Gastroesophageal sphincter (tissue), 3 donors: ENCODE results near the gene ESPNL.

Experiments used
- POLR2A ChIP-seq, 2 donors: fragments of 450-650 bp; IDR thresholded peaks; one replicate each; pipeline ENCODE4 v1.6.1; 2017; ENCODE audit warnings: antibody characterized with exemption in 2 of 2, mild to moderate bottlenecking in 2 of 2, moderate library complexity in 1 of 2
- TF ChIP-seq, protein P1 (sequence below), 4 experiments: fragments of 200-600 bp in 2 of 4; fragments of 450-650 bp in 2 of 4; sonication (generic) in 1 of 4; IDR thresholded peaks; one replicate each; pipeline ENCODE4 v1.5.1; 2017 to 2019; ENCODE audit warnings: antibody characterized with exemption in 4 of 4, mild to moderate bottlenecking in 2 of 4, moderate library complexity in 2 of 4

- TF ChIP-seq, protein P1, sequence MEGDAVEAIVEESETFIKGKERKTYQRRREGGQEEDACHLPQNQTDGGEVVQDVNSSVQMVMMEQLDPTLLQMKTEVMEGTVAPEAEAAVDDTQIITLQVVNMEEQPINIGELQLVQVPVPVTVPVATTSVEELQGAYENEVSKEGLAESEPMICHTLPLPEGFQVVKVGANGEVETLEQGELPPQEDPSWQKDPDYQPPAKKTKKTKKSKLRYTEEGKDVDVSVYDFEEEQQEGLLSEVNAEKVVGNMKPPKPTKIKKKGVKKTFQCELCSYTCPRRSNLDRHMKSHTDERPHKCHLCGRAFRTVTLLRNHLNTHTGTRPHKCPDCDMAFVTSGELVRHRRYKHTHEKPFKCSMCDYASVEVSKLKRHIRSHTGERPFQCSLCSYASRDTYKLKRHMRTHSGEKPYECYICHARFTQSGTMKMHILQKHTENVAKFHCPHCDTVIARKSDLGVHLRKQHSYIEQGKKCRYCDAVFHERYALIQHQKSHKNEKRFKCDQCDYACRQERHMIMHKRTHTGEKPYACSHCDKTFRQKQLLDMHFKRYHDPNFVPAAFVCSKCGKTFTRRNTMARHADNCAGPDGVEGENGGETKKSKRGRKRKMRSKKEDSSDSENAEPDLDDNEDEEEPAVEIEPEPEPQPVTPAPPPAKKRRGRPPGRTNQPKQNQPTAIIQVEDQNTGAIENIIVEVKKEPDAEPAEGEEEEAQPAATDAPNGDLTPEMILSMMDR (IDR thresholded peaks at IDR 0.05), result no peak
- TF ChIP-seq POLR2A (IDR thresholded peaks at IDR 0.05), result no peak
These were observed 51.1 kb downstream of the ESPNL start for GRCh38 chr2:238151205-238151604.
